Posterior vena cava (tissue), 2 donors: Measurements from ENCODE around the gene FBL. TPM values are rescaled to one million over a fixed set of nuclear protein-coding genes. Genes with fewer than 3 reads are reported as not detected.
A peak's percentile ranks its signal among the peaks of the same experiment; 100 is the strongest.
"Not testable (repeated sequence)": the region's sequence is repeated elsewhere in the genome, so short reads cannot be mapped to it uniquely, and the experiment has no call there.

ENCODE experiments used
- DNase-seq: peaks from one replicate; pipeline ENCODE4 v3.0.0-alpha.2; 2020; ENCODE audit warnings: low spot score
- intact Hi-C, 2 donors: fragments of 100-400 bp; cut with DNase I; formaldehyde crosslinking; loops; one replicate each; pipeline versions ENCODE4 v1.14.1 to v1.14.2; 2022 to 2023
- total RNA-seq, 2 donors: library from RNA; stranded (reverse); fragmentation: NEBNext Ultra II Directional; extraction: Animal tissue kit (Norgen Biotek cat#: 25700); gene quantifications; one replicate each; pipeline ENCODE4 v1.2.1, GENCODE V29; 2021
- donor health status: DM: yes; HTN: yes; CAD: no.
- donor health status: DM: yes; HTN: yes; CAD: no.

FBL gene
- total RNA-seq, 2 donors from 2014 or later = 94.1 to 121 TPM

- intact Hi-C loops = no loop called here
- no peak for DNase-seq
These were observed 32.2 kb upstream of the FBL start for GRCh38 chr19:39878398-39878797.

- intact Hi-C loops = not testable (repeated sequence)
- DNase-seq = peak; percentile 83
These were observed 31.8 kb upstream of the FBL start for GRCh38 chr19:39877982-39878381.

GRCh38 chr19:39877488-39877887 lies 31.3 kb upstream of the FBL start:
- DNase-seq = not testable (repeated sequence)

GRCh38 chr19:39876486-39876885 lies 30.3 kb upstream of the FBL start:
- intact Hi-C loops = not testable (repeated sequence)

More at GRCh38 chr19:39877488-39877887, 31.3 kb upstream of the FBL start:
- intact Hi-C loops = not testable (repeated sequence)

GRCh38 chr19:39875401-39875864 lies 29.3 kb upstream of the FBL start:
- intact Hi-C loops, DNase-seq: not testable (repeated sequence)

More at GRCh38 chr19:39876486-39876885, 30.3 kb upstream of the FBL start:
- not testable (repeated sequence) for DNase-seq

GRCh38 chr19:39874404-39874803 lies 28.2 kb upstream of the FBL start:
- intact Hi-C loops = loop anchor here in 1 of 2 donors (5.0 kb wide), 1 partner anchor 33 kb away; no protein-coding TSS in a partner anchor
- DNase-seq = no peak

- intact Hi-C loops = loop anchor here in 1 of 2 donors (5.0 kb wide), 1 partner anchor 34 kb away; no protein-coding TSS in a partner anchor
- no peak for DNase-seq
These were observed 27.2 kb upstream of the FBL start for GRCh38 chr19:39873385-39873784.

- no peak for DNase-seq
- intact Hi-C loops = loop anchor here in 1 of 2 donors (5.0 kb wide), 1 partner anchor 35 kb away; no protein-coding TSS in a partner anchor
These were observed 26.0 kb upstream of the FBL start for GRCh38 chr19:39871886-39872866.

- DNase-seq = no peak
- intact Hi-C loops = loop anchor here in 1 of 2 donors (5.0 kb wide), 1 partner anchor 36 kb away; no protein-coding TSS in a partner anchor
These were observed 25.2 kb upstream of the FBL start for GRCh38 chr19:39871362-39871761.

- intact Hi-C loops = loop anchor here in 1 of 2 donors (5.0 kb wide), 1 partner anchor 37 kb away; no protein-coding TSS in a partner anchor
- DNase-seq = no peak
These were observed 24.2 kb upstream of the FBL start for GRCh38 chr19:39870171-39870971.

GRCh38 chr19:39867952-39868351 lies 21.8 kb upstream of the FBL start:
- intact Hi-C loops = no loop called here
- no peak for DNase-seq

GRCh38 chr19:39867133-39867532 lies 21.0 kb upstream of the FBL start:
- intact Hi-C loops = no loop called here
- no peak for DNase-seq

GRCh38 chr19:39865953-39866352 lies 19.8 kb upstream of the FBL start:
- intact Hi-C loops = no loop called here
- DNase-seq = no peak

GRCh38 chr19:39865186-39865585 lies 19.0 kb upstream of the FBL start:
- no peak for DNase-seq
- intact Hi-C loops = no loop called here

- intact Hi-C loops = no loop called here
These were observed 17.9 kb upstream of the FBL start for GRCh38 chr19:39864118-39864517.

GRCh38 chr19:39858541-39858940 lies 12.4 kb upstream of the FBL start:
- DNase-seq = no peak
- intact Hi-C loops = no loop called here

More at GRCh38 chr19:39864118-39864517, 17.9 kb upstream of the FBL start:
- DNase-seq = no peak

- intact Hi-C loops = no loop called here
- no peak for DNase-seq
These were observed 6.7 kb upstream of the FBL start for GRCh38 chr19:39852882-39853281.

GRCh38 chr19:39850892-39851291 lies 4.7 kb upstream of the FBL start:
- no peak for DNase-seq
- intact Hi-C loops = no loop called here

- intact Hi-C loops = loop anchor here in 1 of 2 donors (10.0 kb wide), 1 partner anchor 126 kb away; the partner anchor contains the start of gene PSMC4
These were observed 2.2 kb upstream of the FBL start for GRCh38 chr19:39848392-39848791.

More at GRCh38 chr19:39848392-39848791, 2.2 kb upstream of the FBL start:
- DNase-seq = no peak
